ENCODE data around the gene RAB11FIP2.
A peak's percentile ranks its signal among the peaks of the same experiment; 100 is the strongest.

Gene RAB11FIP2

GRCh38 chr10:118062798-118063238 is 16.1 kb upstream of the RAB11FIP2 start:
- H3K27ac ChIP-seq, result peak overlapping the region; percentile 59
- TF ChIP-seq, protein P1, sequence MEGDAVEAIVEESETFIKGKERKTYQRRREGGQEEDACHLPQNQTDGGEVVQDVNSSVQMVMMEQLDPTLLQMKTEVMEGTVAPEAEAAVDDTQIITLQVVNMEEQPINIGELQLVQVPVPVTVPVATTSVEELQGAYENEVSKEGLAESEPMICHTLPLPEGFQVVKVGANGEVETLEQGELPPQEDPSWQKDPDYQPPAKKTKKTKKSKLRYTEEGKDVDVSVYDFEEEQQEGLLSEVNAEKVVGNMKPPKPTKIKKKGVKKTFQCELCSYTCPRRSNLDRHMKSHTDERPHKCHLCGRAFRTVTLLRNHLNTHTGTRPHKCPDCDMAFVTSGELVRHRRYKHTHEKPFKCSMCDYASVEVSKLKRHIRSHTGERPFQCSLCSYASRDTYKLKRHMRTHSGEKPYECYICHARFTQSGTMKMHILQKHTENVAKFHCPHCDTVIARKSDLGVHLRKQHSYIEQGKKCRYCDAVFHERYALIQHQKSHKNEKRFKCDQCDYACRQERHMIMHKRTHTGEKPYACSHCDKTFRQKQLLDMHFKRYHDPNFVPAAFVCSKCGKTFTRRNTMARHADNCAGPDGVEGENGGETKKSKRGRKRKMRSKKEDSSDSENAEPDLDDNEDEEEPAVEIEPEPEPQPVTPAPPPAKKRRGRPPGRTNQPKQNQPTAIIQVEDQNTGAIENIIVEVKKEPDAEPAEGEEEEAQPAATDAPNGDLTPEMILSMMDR (conservative IDR thresholded peaks at IDR 0.05), result no peak

DNA sequence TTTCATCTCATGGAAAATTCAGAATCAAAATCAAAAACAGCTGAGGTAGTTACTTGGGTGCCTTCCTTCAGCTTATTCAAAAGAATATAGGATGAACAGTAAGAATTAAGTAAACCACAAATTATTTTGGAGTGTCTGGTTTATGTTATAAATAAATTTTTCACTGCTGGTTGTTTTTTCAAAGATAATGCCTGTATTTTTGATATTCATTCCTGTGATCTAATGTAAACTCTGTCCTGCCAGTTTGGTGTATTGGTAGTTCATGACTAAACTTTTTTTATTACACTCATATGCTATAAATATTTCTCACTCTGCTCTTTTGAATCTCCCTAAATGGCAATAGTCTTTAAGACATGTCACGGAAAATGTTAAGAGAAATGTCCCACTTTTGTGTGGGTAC is 11.6 kb upstream of the RAB11FIP2 start:
- TF ChIP-seq, protein P1 (conservative IDR thresholded peaks at IDR 0.05), result no peak
- no peak overlapping the region for H3K27ac ChIP-seq

DNA sequence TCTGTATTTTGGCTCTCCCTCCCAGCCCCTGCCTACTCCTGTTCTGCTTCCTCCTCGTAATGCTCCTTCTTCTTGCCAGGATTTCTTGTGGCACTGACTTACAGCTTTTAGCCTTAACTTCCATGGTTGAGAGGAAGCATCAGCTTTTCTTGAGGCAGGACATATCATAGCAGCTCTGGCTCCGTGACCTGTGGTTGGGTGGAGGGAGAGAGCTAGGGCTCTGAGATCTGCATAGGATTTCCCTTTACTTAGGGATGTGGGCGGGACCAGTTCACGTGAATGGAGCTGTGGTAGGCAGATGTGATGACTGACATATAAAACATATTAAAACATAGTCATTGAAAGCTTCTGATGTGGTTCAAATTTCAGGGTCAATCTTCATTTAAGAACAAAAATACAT is 10.6 kb upstream of the RAB11FIP2 start:
- TF ChIP-seq, protein P1 (conservative IDR thresholded peaks at IDR 0.05), result no peak

GRCh38 chr10:118054383-118054782 is 7.6 kb upstream of the RAB11FIP2 start:
- TF ChIP-seq, protein P1 (conservative IDR thresholded peaks at IDR 0.05), result no peak
- H3K27ac ChIP-seq, result no peak overlapping the region

More for the DNA sequence above, 10.6 kb upstream of the RAB11FIP2 start:
- no peak overlapping the region for H3K27ac ChIP-seq

DNA sequence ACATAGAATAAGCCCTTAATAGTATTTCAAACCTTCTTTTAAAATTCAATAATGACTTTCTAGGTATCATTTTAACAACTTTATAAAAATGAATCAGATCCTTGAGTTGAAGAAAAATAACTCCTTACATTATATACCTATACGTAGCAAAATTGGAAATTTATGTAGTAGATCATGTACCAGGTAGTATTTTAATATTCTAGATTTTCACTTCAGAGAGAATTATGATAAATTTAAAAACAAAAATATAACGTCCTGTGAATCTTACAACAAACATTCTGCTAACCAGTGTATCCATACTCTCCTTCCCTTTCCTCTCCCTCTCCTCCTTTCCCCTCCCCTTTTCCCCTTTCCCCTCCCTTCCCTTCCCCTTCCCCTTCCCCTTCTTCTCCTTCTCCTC is 6.1 kb upstream of the RAB11FIP2 start:
- no peak overlapping the region for H3K27ac ChIP-seq
- TF ChIP-seq, protein P1 (conservative IDR thresholded peaks at IDR 0.05), result no peak

- H3K27ac ChIP-seq, result no peak overlapping the region
- TF ChIP-seq, protein P1 (conservative IDR thresholded peaks at IDR 0.05), result no peak
These were observed 1.1 kb upstream of the RAB11FIP2 start for GRCh38 chr10:118047880-118048279.

DNA sequence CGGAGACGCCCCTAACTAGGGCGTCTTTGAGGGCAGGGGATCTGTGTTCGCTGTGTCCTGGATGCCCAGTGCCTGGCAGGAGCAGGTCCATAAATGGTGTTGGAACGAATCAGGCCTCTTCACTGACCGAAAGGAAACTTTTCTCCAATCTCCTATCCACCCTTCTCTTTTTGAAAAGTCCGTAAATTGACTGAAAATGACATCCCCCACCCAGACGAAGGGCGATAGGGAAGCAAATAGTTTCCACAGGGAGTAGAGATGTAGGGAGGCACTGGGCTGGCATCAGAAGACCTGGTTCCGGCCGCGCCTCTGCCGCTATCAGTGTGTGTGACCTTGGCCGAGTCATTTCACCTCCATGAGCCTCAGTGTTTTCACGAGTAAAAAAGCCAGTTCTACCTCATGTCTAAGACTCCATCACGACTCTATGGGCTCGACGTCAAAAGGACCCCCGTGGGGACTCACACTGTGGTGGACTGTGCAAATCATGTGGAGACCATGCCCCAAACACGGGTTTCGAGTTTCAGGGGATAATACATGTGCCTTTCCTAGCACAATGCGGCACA is 497 bp upstream of the RAB11FIP2 start:
- H3K27ac ChIP-seq, result peak overlapping the region; percentile 82
- TF ChIP-seq, protein P1 (conservative IDR thresholded peaks at IDR 0.05), result no peak

Data from VCaP (cell line).